Adrenal gland (tissue), 5 donors: Measurements from ENCODE around the gene MFAP1.

Experiments
- POLR2A ChIP-seq, 2 donors: fragments of 450-650 bp; IDR thresholded peaks; one replicate each; pipeline ENCODE4 v1.6.1; 2017; ENCODE audit warnings: antibody characterized with exemption in 2 of 2, mild to moderate bottlenecking in 2 of 2, moderate library complexity in 1 of 2
- TF ChIP-seq, protein P1 (sequence below), 6 experiments: fragments of 450-650 bp in 4 of 6; fragments of 200-600 bp in 2 of 6; sonication (generic) in 1 of 6; IDR thresholded peaks; 1 replicate in 5 of 6; 2 replicates in 1 of 6; pipeline versions ENCODE4 v1.5.1 to v1.8.0; 2016 to 2021; ENCODE audit warnings: antibody characterized with exemption in 6 of 6, mild to moderate bottlenecking in 2 of 6, moderate library complexity in 1 of 6
- donor health status: DM: no; HTN: no; CAD: no.

DNA sequence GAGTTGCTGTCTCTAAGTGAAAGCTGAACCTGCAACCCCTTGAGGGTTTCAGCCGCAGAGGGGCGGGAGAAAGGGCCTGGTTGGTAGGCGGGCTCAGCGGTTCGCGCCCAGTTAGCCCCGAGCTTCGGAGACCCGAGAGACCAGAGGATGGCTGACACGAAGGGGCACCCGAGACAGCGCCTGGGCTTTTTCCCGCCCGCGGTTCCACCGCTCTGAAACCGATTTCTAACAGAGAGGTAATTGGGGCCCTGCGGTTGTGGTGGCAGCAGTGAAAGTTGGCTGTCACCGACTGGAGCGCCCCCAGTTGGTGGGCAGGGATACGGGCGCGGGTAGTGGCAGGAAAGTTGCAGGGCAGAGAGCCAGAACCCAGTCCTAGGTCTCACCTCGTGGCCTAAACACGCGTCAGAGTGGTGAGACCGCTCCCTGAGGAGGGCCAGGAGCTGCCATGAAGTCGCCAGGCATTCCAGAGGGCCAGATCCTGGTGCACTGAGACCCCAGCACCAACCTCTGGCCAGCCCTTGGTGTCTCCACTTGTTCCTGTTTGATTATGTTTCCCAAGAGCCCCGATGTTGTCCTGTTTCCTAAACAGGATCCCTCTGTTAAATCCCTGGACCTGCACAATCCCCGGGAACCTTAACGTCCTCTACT, 47.1 kb downstream of the MFAP1 start:
- TF ChIP-seq, protein P1, sequence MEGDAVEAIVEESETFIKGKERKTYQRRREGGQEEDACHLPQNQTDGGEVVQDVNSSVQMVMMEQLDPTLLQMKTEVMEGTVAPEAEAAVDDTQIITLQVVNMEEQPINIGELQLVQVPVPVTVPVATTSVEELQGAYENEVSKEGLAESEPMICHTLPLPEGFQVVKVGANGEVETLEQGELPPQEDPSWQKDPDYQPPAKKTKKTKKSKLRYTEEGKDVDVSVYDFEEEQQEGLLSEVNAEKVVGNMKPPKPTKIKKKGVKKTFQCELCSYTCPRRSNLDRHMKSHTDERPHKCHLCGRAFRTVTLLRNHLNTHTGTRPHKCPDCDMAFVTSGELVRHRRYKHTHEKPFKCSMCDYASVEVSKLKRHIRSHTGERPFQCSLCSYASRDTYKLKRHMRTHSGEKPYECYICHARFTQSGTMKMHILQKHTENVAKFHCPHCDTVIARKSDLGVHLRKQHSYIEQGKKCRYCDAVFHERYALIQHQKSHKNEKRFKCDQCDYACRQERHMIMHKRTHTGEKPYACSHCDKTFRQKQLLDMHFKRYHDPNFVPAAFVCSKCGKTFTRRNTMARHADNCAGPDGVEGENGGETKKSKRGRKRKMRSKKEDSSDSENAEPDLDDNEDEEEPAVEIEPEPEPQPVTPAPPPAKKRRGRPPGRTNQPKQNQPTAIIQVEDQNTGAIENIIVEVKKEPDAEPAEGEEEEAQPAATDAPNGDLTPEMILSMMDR (IDR thresholded peaks at IDR 0.05): peak; percentile 49 to 82 (median 76)
- peak in 1 of 2 donors; percentile 42 for TF ChIP-seq POLR2A (IDR thresholded peaks at IDR 0.05)
